ENCODE results near the gene CEP192.

The CEP192 gene

GRCh38 chr18:13136904-13137669, 145.9 kb downstream of the CEP192 start:
- TF ChIP-seq CTCF (IDR thresholded peaks at IDR 0.05): no peak

- TF ChIP-seq CTCF (IDR thresholded peaks at IDR 0.05): no peak
Measured at GRCh38 chr18:13137670-13138419, 146.7 kb downstream of the CEP192 start.

GRCh38 chr18:13138420-13139139, 147.4 kb downstream of the CEP192 start:
- TF ChIP-seq CTCF (IDR thresholded peaks at IDR 0.05): no peak

DNA sequence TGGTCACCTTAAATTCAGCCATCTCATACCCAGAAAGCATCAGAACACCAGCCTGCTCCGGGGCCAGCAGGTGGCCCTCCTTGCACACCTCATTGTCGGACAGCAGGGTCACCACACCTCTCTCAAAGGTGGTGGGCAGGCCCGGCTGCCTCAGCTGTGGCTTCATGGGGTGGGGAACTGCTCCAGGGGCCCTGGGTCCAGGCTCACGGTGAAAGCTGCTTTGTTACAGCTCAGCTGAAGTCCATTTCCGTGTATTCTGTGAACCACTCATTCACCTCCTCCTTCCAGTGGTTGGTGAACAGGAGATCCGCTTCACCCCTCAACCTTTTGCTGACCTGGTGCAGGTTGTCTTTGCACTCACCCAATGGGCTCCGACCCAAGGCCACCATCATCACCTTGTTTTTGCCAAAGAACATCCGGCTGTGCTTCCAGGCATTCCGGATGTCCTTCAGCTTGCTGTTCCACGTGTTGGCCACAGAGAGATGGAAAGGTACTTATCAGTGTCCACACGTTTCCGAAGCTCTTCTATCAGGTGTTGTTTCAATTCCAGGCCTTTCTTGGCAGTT, 148.8 kb downstream of the CEP192 start:
- no peak; the same call in 1 of the 2 replicates for TF ChIP-seq CTCF (IDR thresholded peaks at IDR 0.05)

GRCh38 chr18:13141209-13141608, 150.0 kb downstream of the CEP192 start:
- TF ChIP-seq CTCF (IDR thresholded peaks at IDR 0.05): no peak

DNA sequence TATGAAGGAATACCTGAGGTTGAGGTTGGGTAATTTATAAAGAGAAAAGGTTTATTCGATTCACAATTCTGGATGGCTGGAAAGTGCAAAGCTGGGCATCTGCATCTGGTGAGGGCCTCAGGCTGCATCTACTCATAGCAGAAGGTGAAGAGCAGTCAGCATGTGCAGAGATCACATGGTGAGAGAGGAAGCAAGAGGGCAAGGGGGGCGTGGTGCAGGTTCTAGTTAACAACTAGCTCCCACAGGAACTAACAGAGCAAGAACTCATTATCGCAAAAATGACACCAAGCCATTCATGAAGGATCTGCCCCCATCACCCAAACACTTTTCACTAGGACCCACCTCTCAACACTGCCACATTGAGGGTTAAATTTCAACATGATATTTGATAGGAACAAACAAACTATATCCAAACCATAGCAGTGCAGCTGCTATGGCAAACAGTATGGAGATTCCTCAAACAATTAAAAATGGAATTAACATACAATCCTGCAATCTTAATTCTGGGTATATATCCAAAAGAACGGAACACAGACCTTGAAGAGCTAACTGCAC, 154.6 kb downstream of the CEP192 start:
- no peak for TF ChIP-seq CTCF (IDR thresholded peaks at IDR 0.05)

- no peak for TF ChIP-seq CTCF (IDR thresholded peaks at IDR 0.05)
Measured at GRCh38 chr18:13147130-13147529, 156.0 kb downstream of the CEP192 start.
